DND-41 (cell line): ENCODE data around the gene NDE1.

Experiments
- CTCF ChIP-seq: IDR thresholded peaks from 2 replicates; pipeline ENCODE4 v1.5.1; 2012; ENCODE audit warnings: borderline replicate concordance, low read length, moderate library complexity, mild to moderate bottlenecking; ENCODE audit not compliant: poor library complexity, severe bottlenecking; ENCODE audit errors: extremely low read depth
- EZH2 ChIP-seq: IDR thresholded peaks from 3 replicates; pipeline ENCODE4 v1.6.1; 2012; ENCODE audit warnings: borderline replicate concordance, low read depth, mild to moderate bottlenecking, moderate library complexity, low read length, inconsistent platforms; ENCODE audit not compliant: severe bottlenecking

- TF ChIP-seq CTCF (no peak), EZH2 (no peak)
These were observed 42.2 kb upstream of the NDE1 start for GRCh38 chr16:15607700-15608396.
